Stimulated activated naive CD4-positive, alpha-beta T cell treated with Interleukin-2 at 50 U/mL for 16 hours (primary cell): ENCODE results near the gene CDK19.
"Not testable (repeated sequence)": the region's sequence is repeated elsewhere in the genome, so short reads cannot be mapped to it uniquely, and the experiment has no call there.

Source experiments
- DNase-seq: peaks from one replicate; lab custom pipeline; 2025; lab: John Stamatoyannopoulos, UW

The CDK19 gene

DNA sequence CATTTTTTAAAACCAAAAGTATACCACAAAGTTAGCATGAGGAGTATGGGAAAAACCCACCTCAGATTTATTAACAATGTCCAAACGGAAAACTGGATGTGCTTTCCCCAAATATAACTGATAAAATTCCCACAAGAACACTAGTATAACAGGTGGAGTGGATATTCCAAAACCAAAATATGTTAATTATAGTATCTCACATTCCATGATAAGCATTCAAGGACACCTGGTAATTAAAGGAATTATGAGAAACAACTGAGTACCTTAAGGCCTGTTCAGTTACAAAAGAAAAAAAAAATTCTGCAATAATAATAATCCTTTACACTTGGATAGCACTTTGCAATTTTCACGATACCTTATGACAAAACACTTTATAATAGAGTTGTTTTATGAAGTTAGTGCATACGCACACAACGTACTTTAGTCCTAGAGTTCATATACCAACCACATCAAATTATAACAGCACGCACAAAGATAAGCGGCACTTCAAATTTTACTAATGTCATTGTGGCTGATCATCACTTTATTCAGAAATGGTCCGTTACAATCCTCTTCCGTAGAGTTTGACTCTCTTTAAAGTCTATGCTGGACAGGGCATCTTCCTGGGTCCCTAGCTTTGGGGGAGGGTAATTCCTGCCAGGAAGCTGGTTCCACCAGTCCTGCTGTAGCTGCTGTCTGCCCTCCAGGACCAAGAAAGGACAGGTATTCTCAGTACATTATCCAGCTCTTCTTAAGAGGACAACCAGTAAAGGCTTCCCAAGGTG is 1.7 kb downstream of the CDK19 start:
- no peak for DNase-seq

DNA sequence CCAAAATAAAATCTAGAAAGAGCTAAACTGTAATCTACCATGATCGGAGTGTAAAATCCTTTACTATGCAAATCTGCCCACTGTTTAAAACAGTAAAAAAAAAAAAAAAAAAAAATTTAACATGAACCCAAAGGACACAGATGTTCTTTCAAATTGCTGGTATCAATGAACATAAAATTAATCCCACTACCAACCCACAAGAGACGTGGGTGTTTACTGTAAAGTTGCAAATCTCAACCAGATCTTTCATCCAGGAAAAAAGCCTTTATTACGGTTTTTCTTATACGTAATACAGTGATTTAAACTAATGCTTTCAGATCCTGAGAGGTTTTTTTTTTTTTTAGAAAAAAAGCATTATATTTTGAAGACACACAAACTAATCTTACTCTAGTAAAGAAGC is 2.5 kb downstream of the CDK19 start:
- no peak for DNase-seq

DNA sequence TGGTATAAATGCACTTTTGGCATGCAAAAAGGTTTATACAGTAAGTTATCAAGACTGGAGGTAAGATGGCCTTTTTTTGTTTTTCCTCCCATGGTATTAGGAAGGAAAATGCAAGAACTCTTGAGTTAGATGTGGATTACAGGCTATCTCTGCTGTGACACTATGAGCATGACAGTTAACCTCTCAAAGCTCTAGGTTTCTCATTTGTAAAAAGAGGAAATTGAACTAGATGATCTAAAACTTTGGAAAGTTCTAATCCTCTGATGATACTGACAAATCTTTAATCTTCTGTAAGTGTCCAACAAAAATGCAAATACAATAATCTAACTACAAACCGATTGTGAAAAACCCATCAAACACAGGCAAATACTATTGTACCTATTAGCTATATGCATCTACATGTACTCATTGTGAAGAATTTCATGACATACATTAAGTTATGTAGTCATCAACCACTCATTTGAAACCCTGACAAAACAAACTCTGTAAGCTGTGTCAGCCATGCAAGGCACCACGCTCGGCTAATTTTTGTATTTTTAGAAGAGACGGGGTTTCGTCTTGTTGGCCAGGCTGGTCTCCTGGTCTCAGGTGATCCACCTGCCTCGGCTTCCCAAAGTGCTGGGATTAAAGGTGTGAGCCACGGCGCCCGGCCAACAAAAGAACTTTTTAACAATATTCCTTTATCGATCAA is 4.2 kb downstream of the CDK19 start:
- no peak for DNase-seq

DNA sequence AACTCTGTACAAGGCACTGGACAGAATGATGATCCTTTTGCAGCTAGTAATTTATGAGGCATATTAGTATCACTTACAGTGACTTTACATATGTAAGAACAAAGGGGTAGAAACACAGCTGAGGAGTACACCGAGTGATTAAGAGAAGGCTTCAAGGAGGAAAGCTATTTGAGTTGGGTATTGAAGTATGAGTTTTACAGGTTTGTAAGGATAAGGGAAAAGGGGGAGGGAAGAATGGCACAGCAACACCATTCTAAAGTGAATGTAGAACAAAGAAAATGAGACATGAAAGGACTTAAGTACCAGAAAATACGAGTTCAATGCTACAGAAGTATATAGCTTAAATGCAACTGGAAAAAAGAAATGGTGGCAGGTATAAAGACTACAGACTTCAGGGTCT is 5.5 kb downstream of the CDK19 start:
- DNase-seq = no peak

DNA sequence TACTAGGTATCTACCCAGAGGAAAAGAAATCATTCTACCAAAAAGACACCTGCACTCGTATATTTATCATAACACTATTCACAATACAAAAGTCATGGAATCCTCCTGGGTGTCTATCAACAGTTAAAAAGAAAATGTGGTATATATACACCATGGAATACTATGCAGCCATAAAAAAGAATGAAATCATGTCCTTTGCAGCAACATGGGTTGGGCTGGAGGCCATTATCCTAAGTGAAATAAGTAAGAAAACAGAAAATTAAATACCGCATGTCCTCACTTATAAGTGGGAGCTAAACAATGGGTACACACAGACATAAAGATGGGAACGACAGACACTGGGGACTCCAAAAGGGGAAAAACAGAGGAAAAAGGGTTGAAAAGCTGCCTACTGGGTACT is 13.1 kb downstream of the CDK19 start:
- not testable (repeated sequence) for DNase-seq

DNA sequence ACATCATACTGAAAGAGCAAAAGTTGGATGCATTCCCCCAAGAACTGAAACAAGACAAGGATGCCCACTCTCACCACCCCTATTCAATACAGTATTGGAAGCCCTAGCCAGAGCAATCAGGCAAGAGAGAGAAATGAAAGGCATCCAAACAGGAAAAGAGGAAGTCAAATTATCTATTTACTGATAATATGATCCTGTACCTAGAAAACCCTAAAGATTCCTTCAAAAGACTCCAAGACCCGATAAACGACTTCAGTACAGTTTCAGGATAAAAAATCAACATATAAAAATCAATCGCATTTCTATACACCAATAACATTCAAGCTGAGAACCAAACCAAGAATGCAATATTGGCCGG is 14.5 kb downstream of the CDK19 start:
- DNase-seq = no peak

DNA sequence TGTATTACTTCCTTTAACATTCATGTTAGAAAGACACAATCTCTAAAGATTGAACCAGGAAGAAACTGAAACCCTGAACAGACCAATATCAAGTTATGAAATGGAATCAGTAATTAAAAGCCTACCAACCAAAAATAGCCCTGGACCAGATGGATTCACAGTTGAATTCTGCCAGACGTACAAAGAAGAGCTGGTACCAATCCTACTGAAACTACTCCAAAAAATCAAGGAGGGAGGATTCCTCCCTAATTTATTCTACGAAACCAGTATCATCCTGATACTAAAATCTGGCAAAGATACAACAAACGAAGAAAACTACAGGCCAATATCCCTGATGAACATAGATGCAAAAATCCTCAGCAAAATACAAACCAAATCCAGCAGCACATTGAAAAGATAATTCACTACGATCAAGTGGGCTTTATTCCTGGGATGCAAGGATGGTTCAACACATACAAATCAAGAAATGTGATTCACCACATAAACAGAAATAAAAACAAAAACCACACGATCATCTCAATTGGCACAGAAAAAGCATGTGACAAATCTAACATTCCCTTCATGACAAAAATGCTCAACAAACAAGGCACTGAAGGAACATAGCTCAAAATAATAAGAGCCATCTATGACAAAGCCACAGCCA is 15.0 kb downstream of the CDK19 start:
- DNase-seq = no peak

DNA sequence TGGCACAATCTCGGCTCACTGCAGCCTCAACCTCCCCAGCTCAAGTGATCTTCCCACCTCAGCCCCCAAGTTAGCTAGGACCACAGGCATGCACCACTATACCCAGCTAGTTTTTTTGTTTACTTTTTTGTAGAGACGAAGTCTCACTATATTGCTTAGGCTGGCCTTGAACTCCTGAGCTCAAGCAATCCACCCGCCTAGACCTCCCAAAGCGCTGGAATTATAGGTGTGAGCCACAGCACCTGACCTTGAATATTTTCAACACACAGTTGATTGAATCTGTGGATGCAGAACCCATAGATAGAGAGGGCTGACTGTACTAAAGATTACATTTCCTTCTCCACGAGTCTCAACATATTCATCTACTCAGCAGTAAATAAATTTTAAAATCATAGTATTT is 15.6 kb downstream of the CDK19 start:
- no peak for DNase-seq

DNA sequence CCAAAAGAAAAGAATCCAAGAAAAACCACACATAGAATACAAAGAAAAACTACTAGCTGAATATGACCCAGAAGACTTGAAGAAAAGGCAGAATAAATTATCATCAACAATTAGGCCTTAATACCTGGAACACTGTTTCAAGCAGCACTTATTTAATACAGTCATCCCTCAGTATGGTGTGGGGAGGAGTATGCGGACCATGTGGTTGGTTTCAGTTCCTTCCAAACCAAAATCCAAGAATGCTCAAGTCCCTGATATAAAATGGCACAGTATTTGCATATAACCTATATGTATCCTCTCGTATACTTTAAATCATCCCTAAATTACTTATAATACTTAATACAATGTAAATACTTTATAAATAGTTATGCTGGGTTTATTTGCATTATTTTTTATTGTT is 16.1 kb downstream of the CDK19 start:
- DNase-seq = no peak

DNA sequence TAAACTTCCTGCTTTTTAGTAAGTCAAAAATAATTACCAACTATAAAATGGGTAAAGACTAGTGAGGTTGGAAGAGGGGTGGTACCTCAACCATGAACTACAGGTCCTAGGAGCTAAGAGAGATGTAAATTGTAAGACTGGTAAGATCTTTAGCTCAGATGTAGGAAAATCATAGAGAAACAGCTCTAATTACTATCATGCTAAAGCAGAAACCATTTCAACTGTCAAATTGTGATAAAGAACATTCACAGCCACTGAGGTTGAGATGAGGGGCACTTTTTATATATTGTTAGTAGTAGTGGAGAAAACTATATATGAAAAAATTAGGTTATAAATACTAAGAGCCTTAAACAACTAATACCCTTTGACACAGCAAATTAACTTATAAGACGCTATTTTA is 20.0 kb downstream of the CDK19 start:
- no peak for DNase-seq

DNA sequence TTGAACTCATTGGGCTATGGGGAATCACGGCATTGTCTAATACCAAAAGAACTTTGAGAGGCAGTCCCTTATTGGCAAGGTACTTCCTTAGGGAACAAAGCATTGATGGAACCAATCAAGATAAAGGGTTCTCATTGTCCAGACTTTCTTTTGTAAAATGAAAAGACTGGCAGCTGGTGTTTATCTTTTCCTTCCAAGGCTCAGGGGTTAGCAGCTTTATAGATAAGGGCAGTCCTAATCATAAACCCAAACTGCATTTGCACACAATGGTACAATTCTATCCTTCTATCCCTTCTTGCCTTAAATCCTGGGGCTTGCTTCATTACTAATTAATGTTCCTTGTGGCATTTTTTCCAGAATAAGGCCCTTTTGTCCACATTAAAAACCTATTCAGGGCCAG is 28.6 kb downstream of the CDK19 start:
- no peak for DNase-seq

DNA sequence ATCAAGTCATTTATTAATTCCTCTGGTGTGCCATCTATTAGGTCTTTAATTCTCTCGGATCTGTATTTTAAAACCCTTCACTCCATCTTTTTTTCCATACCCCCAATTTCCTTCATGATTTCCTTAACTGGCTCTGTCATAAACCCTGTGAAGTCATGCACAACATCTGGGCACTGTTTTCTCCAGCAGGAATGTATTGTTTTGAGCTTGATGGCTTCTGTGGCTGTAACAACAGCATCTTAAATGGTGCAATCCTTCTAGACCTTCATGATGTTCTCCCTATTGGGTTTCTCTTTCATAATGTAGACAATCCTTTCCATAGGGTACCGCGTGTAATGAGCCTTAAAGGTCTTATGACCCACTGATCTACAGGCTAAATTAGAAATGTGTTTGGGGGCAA is 29.0 kb downstream of the CDK19 start:
- no peak for DNase-seq

DNA sequence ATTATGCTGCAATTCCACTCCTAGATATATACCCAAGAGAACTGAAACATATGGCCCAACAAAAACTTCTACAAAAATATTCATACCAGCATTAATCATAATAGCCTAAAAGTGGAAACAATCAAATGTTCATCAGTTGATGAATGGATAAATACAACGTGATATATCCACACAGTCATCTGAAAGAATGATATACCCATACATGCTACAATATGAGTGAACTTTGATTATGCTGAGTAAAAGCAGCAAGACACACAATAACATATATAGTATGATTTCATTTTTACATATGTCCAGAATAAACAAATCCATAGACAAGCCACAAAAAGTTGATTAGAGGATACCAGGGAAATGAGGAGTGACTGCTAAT is 30.7 kb downstream of the CDK19 start:
- no peak for DNase-seq

DNA sequence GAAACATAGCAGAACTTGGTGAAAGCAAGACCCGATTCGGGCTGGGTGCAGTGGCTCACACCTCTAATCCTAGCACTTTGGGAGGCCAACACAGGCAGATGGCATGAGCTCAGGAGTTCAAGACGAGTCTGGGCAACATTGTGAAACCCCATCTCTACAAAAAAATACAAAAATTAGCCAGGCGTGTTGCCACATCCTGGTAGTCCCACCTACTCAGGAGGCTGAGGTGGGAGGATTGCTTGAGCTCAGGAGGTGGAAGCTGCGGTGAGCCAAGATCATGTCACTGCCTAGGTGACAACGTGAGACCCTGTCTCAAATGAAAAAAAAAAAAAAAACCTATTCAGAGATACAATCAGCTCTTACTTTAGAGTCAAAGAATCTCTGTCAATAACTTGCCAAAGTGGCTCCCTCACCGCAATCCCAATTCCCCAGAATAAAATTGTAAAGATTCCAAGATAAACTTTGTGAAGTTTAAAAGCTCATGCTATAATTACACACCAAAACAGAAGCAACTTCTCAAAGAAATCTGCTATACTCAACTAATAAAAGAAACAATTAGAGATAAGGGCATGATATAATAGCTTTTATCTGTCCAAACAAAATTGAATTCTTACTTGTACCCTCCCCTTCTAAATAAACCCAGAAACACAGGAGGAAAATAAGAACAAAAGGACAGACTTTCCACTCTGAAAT is 33.6 kb downstream of the CDK19 start:
- no peak for DNase-seq

DNA sequence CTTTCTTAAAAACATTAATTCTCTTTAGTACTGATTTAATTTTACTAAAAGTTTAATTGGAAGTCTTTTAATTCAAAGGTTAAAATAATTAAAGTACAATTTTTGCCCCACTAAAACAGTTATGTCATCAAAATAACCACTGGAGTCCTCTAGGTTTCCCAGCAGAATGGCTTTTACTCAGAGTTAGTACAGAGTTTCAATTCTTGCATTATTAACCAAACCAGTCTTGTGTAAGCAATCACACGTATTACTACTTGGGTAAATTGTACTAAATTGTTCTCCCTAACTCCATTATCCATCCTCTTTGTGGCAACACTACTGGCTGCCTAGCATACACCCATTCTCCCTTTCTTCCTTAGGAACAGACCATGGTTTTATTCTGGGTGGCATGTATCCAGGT is 36.9 kb downstream of the CDK19 start:
- DNase-seq = no peak

DNA sequence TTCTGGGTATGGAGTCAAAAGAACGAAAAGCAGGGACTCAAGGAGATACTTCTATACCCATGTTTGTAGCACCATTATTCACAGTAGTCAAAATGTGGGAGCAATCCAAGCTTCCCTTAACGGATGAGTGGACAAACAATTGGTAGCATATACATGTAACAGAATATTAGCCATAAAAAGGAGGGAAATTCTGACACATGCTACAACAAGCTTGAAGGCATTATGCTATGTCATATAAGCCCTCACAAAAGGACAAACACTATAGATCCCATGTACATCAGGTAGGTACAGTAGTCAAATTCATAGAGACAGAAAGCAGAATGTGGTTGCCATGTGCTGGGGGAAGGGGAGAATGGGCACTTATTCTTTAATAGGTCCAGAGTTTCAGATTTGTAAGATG is 37.6 kb downstream of the CDK19 start:
- DNase-seq = no peak

DNA sequence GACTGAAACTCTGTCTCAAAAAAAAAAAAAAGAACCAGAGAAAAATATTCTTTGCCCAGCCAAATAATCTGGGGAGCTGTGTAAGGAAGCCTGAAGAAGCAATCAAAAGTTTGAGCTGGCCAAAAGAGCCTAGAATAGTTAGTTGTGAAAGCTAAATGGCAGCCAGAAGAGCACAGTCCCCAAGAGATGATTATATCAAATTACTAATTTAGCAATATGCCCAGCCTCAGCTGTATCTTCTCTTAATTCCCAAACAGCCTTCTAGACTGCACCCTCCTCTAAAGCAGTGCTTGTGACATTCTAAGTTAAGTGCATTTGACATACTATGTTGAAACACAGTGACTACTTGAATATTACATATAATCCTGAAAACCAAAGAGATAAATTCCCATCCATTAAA is 38.9 kb downstream of the CDK19 start:
- DNase-seq = no peak

DNA sequence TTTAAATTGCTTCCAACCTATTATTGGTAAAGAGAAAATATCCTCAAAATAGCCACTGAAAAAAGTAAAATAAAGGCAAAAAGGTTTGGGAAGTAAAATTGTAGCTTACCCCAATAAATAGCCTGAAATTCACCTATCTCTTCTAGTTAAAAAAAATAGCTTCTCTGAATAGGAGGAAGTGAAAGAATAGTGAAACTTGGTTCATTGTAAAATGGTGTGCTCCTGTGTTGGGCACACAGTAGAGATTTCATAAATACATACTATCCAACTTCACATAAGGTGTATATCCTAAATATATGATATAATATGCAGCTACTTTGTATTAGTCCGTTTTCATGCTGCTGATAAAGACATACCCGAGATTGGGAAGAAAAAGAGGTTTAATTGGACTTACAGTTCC is 45.3 kb downstream of the CDK19 start:
- no peak for DNase-seq

DNA sequence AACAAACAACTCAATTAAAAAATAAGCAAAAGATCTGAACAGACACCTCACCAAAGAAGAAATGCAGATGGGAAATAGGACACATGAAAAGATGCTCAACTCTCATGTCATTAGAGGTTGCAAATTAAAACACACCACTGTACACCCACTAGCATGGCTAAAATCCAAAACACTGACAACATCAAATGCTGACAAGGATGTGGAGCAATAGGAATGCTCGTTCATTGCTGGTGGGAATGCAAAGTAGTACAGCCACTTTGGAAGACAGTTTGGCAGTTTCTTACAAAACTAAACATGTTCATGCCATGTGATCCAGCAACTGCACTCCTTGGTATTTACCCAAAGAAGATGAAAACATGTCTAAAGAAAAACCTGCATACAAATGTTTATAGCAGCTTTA is 47.2 kb downstream of the CDK19 start:
- DNase-seq = no peak

DNA sequence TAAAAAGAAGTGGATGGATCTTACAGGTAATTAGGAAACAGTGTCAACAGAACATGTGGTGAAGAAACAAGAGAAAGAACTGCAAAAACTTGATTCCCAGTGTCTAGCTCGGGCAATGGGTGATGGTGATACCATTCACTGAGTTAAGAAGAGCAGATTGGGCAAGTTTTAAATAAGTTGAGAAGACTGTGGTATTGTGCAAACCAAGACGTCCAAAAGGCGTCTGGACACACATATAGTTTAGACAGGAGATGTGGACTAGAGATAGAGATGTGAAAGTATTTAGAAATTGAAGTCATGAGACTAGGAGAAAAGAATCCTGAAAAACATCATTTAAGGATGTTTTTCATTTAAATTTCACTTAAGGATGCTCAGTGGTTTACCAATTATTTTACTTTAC is 53.9 kb downstream of the CDK19 start:
- no peak for DNase-seq

DNA sequence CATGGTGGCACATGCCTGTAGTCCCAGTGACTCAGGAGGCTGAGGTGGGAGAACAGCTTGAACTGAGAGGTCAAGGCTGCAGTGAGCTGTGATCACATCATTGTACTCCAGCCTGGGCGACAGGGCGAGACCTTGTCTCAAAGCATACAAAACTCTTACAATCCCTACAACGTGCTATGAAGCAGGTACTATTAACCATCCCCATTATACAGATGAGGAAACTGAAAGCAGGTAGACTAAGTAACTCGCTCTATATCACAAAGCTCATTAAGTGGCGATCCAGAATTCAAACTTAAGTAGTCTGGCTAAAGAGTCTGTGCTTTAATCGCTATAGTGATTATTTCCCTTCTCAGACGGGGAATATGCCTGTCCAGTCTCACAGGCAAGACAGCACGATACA is 54.7 kb downstream of the CDK19 start:
- no peak for DNase-seq

DNA sequence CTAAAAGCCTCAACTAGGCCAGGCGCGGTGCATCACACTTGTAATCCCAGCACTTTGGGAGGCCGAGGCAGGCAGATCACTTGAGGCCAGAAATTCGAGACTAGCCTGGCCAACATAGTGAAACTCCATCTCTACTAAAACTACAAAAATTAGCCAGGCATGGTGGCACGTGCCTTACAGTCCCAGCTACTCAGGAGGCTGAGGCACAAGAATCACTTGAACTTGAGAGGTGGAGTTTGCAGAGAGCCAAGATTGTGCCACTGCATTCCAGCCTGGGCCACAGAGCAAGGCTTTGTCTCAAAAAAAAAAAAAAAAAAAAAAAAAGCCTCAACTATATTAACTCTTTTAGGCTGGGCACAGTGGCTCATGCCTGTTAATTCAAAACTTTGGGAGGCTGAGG is 55.2 kb downstream of the CDK19 start:
- not testable (repeated sequence) for DNase-seq

DNA sequence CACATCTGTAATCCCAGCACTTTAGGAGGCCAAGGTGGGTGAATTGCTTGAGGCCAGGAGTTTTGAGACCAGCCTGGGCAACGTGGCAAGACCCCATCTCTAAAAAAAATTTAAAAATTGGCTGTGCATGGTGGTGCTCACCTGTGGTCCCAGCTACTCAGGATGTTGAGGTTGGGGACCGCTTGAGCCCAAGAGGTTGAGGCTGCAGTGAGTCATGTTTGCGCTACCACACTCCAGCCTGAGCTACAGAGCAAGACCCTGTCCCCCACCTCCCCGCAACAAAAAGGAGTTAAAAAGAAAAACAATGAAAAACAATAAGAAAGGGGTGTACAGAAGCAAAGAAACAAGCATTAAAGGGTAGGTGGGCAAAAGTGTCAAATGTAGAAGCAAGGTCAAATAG is 57.3 kb downstream of the CDK19 start:
- DNase-seq = no peak
